Measurements from ENCODE around the gene CCIN. TPM values are rescaled to one million over a fixed set of nuclear protein-coding genes. Genes with fewer than 3 reads are reported as not detected.
A peak's percentile ranks its signal among the peaks of the same experiment; 100 is the strongest.

CCIN gene
- total and polyA plus RNA-seq, 9 of the 15 experiments (the other 6 are each of a cell fraction or from before 2014, with no cell fraction given) = not detected

GRCh38 chr9:36144309-36145232 is 24.6 kb upstream of the CCIN start:
- in situ Hi-C loops (cut with MboI) (no loop called here), intact Hi-C loops (cut with micrococcal nuclease) (no loop called here)
- TF ChIP-seq, protein P1, sequence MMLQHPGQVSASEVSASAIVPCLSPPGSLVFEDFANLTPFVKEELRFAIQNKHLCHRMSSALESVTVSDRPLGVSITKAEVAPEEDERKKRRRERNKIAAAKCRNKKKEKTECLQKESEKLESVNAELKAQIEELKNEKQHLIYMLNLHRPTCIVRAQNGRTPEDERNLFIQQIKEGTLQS (IDR thresholded peaks at IDR 0.05) = peak; percentile 75
- TF ChIP-seq, protein P1 (CRISPR knock-in tag; conservative IDR thresholded peaks at IDR 0.05) = no peak
- TF ChIP-seq PYGO2 (tag; IDR thresholded peaks at IDR 0.05) = no peak
- TF ChIP-seq CEBPG (CRISPR knock-in tag; IDR thresholded peaks at IDR 0.05) = peak; percentile 69; the same call in 1 of the 2 replicates
- TF ChIP-seq CEBPG (tag; conservative IDR thresholded peaks at IDR 0.05 in 1 of 2, IDR thresholded peaks at IDR 0.05 in 1 of 2) = peak in 1 of 2 experiments; percentile 77; a peak in 2 of 4 replicates
- FAIRE-seq (no peak), ATAC-seq (no peak), DNase-seq (ENCODE audit: extremely low read depth in 1 of 4, low spot score in 3 of 4) (no peak)
- peaks cover 35 to 54% of the 10 kb centered on the region in 2 experiments; a peak in 4 of 5 replicates for H3K4me1 ChIP-seq (replicated peaks in 1 of 2; ENCODE audit: control insufficient read depth in 2 of 2, insufficient read depth in 2 of 2, low read length in 2 of 2)
- no peaks in the 10 kb centered on the region for H3K36me3 ChIP-seq (ENCODE audit: control insufficient read depth, insufficient read depth, low read length)
- peak overlapping the region; percentile 34; the same call in 1 of the 2 replicates for H2AFZ ChIP-seq (ENCODE audit: low read depth, low read length)
- POLR2A ChIA-PET = interaction anchor here (0.7 kb wide), 1 partner anchor 19 kb away, joined by 3 read pairs; no protein-coding TSS in a partner anchor
- H3K27ac ChIP-seq (ENCODE audit: extremely low read depth, low read depth, low read length) = no peak overlapping the region
- BruUV-seq (replicated peaks) = no TSS peak
- CTCF ChIA-PET (ENCODE audit: low intra/inter-chr PET ratio) = no interaction called here
- no peaks in the 10 kb centered on the region for H4K20me1 ChIP-seq (replicated peaks; ENCODE audit: control insufficient read depth, insufficient read depth, low read length)
- no peak overlapping the region for H3K4me2 ChIP-seq (ENCODE audit: insufficient read depth, low read length)
- H3K27me3 ChIP-seq (ENCODE audit: control insufficient read depth in 2 of 2, insufficient read depth in 2 of 2, low read length in 2 of 2) = no peaks in the 10 kb centered on the region
- no peaks in the 10 kb centered on the region for H3K9me1 ChIP-seq (ENCODE audit: control insufficient read depth, insufficient read depth, low read length)
- no peak overlapping the region; a peak in 1 of 4 replicates for H3K9ac ChIP-seq (ENCODE audit: insufficient read depth in 1 of 2, low read depth in 2 of 2, low read length in 2 of 2)
- no peak overlapping the region for H3K4me3 ChIP-seq
- no peaks in the 10 kb centered on the region for H3K9me3 ChIP-seq (replicated peaks; ENCODE audit: control insufficient read depth, insufficient read depth, low read depth, low read length)
- H3K79me2 ChIP-seq (ENCODE audit: control insufficient read depth, insufficient read depth, low read length) = peaks cover 3% of the 10 kb centered on the region; the same call in 1 of the 3 replicates
- 47% methylated on average over 7 of the region's 12 CpGs for WGBS (ENCODE audit: insufficient coverage, low coverage, missing lambda C conversion rate)

All from K562 (cell line).